HepG2 (cell line): ENCODE results near the gene EFHD2. TPM values are rescaled to one million over a fixed set of nuclear protein-coding genes. Genes with fewer than 3 reads are reported as not detected.

Experiments
- ATAC-seq: fragments of 200-7000 bp; cut with Tn5 transposase; 3 replicates; pipeline ENCODE4 v1.9.1; 2020; ENCODE audit warnings: mild to moderate bottlenecking, moderate library complexity
- BruUV-seq: library from RNA; stranded (reverse); fragments of 400-500 nt; replicated peaks from 2 replicates; lab custom pipeline; 2021; lab: Mats Ljungman, UMichigan
- CTCF ChIA-PET: fragments of 300-600 bp; formaldehyde crosslinking; extraction: SDS; loops from one replicate; lab custom pipeline; 2021; ENCODE audit warnings: low total read pairs, inconsistent platforms, low intra/inter-chr PET ratio; lab: Yijun Ruan, JAX
- POLR2A ChIA-PET: fragments of 350-600 bp; sonication (Branson Sonifier 250); formaldehyde crosslinking; loops from one replicate; lab custom pipeline; 2020; ENCODE audit warnings: antibody characterized with exemption, inconsistent platforms; lab: Yijun Ruan, JAX
- DNase-seq: peaks from one replicate; pipeline ENCODE4 v3.0.0-alpha.2; 2015; ENCODE audit warnings: low spot score
- FAIRE-seq: peaks from 3 replicates; lab custom pipeline; 2011; peaks lifted over from hg19 to GRCh38; lab: Jason Lieb, UNC
- H2AFZ ChIP-seq: one replicate; pipeline ENCODE4 v1.6.1; 2011; ENCODE audit warnings: low read length, inconsistent platforms
- H3K27ac ChIP-seq: fragments of 300-600 bp; 3 replicates; pipeline ENCODE4 v1.8.0; 2011; ENCODE audit warnings: mixed run types, mild to moderate bottlenecking, mixed read lengths, low read length, inconsistent platforms; ENCODE audit not compliant: insufficient read depth; ENCODE audit errors: extremely low read length
- H3K27me3 ChIP-seq, 2 experiments: fragments of 200-600 bp in 1 of 2; 2 replicates in 1 of 2; 3 replicates in 1 of 2; pipeline versions ENCODE4 v1.6.0 to v1.8.0; 2011; ENCODE audit warnings: low read length in 2 of 2, mild to moderate bottlenecking in 2 of 2, moderate library complexity in 2 of 2, inconsistent platforms in 1 of 2; ENCODE audit not compliant: insufficient read depth in 2 of 2, control insufficient read depth in 1 of 2
- H3K36me3 ChIP-seq, 2 experiments: fragments of 200-600 bp in 1 of 2; replicated peaks in 1 of 2; 2 replicates in 1 of 2; 3 replicates in 1 of 2; pipeline versions ENCODE4 v1.5.1 to v1.8.0; 2011; ENCODE audit warnings: low read length in 2 of 2, inconsistent platforms in 1 of 2; ENCODE audit not compliant: insufficient read depth in 2 of 2, control insufficient read depth in 1 of 2
- H3K4me1 ChIP-seq: 2 replicates; pipeline ENCODE4 v1.5.1; 2012; ENCODE audit warnings: low read length, inconsistent platforms; ENCODE audit not compliant: insufficient read depth
- H3K4me2 ChIP-seq: 2 replicates; pipeline ENCODE4 v1.6.0; 2011; ENCODE audit warnings: low read depth, low read length, inconsistent platforms
- H3K4me3 ChIP-seq, 3 experiments: fragments of 200-600 bp in 1 of 3; sonication (generic), shearing (Covaris generic) in 1 of 3; replicated peaks in 1 of 3; 2 replicates each; pipeline ENCODE4 v1.5.1; 2011 to 2016; ENCODE audit warnings: low read length in 3 of 3, inconsistent platforms in 2 of 3, low read depth in 2 of 3, mild to moderate bottlenecking in 2 of 3, control low read depth in 1 of 3, mixed read lengths in 1 of 3; ENCODE audit not compliant: insufficient read depth in 1 of 3
- H3K79me2 ChIP-seq: one replicate; pipeline ENCODE4 v1.6.1; 2011; ENCODE audit warnings: low read length, inconsistent platforms; ENCODE audit not compliant: insufficient read depth
- H3K9ac ChIP-seq: 2 replicates; pipeline ENCODE4 v1.6.0; 2011; ENCODE audit warnings: mild to moderate bottlenecking, low read depth, low read length, inconsistent platforms; ENCODE audit not compliant: insufficient read depth
- H3K9me3 ChIP-seq: 2 replicates; pipeline ENCODE4 v1.5.1; 2012; ENCODE audit warnings: mild to moderate bottlenecking, low read length
- H4K20me1 ChIP-seq: 2 replicates; pipeline ENCODE4 v1.6.0; 2011; ENCODE audit warnings: inconsistent platforms, mild to moderate bottlenecking, low read length, moderate library complexity; ENCODE audit not compliant: insufficient read depth
- HMG20B ChIP-seq: conservative IDR thresholded peaks from 2 replicates; pipeline ENCODE4 v1.6.1; 2016; ENCODE audit warnings: missing genetic modification reagents, missing compliant biosample characterization
- MAFF ChIP-seq: IDR thresholded peaks from 2 replicates; pipeline ENCODE4 v1.6.1; 2011; ENCODE audit warnings: low read depth, low read length, improper control_type of control experiment
- PRDM15 ChIP-seq: sonication (generic); formaldehyde crosslinking; IDR thresholded peaks from 2 replicates; pipeline ENCODE4 v1.4.0; 2020; ENCODE audit warnings: missing genetic modification reagents
- TCF7L2 ChIP-seq: IDR thresholded peaks from 2 replicates; pipeline ENCODE4 v1.6.1; 2011; ENCODE audit warnings: mild to moderate bottlenecking, low read depth, low read length, moderate library complexity
- USF2 ChIP-seq, 2 experiments: sonication (generic) in 1 of 2; formaldehyde crosslinking in 1 of 2; IDR thresholded peaks; 2 replicates each; pipeline versions ENCODE4 v1.5.1 to v1.6.1; 2011 to 2020; ENCODE audit warnings: borderline replicate concordance in 1 of 2, low read depth in 1 of 2, low read length in 1 of 2, mild to moderate bottlenecking in 1 of 2, missing genetic modification reagents in 1 of 2, moderate library complexity in 1 of 2
- ZNF333 ChIP-seq: sonication (generic); formaldehyde crosslinking; IDR thresholded peaks from 2 replicates; pipeline ENCODE4 v1.4.0; 2020; ENCODE audit warnings: mild to moderate bottlenecking, missing genetic modification reagents, borderline replicate concordance
- ZNF335 ChIP-seq: sonication (generic); formaldehyde crosslinking; IDR thresholded peaks from 2 replicates; pipeline ENCODE4 v1.4.0; 2020; ENCODE audit warnings: missing genetic modification reagents
- WGBS: methylation state at CpG from one replicate; pipeline ENCODE4 v1.1.6; 2017; ENCODE audit warnings: low lambda C conversion rate; 5-methylcytosine and 5-hydroxymethylcytosine counted together
- in situ Hi-C: cut with HindIII; loops from 2 replicates; pipeline ENCODE4 v1.10.0; 2017; ENCODE audit warnings: low pct_unique_long_range_greater_than_20kb; ENCODE audit not compliant: extremely low pct_ligation_motif_present
- intact Hi-C: fragments of 100-400 bp; cut with micrococcal nuclease; formaldehyde crosslinking; loops from one replicate; pipeline ENCODE4 v1.10.0; 2022; ENCODE audit not compliant: unreplicated experiment
- polyA plus RNA-seq, 8 experiments: library from polyadenylated mRNA; depleted of rRNA in 3 of 8; stranded (reverse) in 7 of 8; unstranded in 1 of 8; fragments of >200 nt; fragmentation: Illumina TruSeq in 4 of 8; extraction: Trizol in 4 of 8; gene quantifications; 2 replicates each; pipeline versions ENCODE4 v1.2.1 to v1.2.3, GENCODE V29; 2011 to 2016; ENCODE audit warnings: low read depth in 4 of 8, missing spikeins in 1 of 8, mixed read lengths in 1 of 8; ENCODE audit not compliant: insufficient read depth in 1 of 8
- total RNA-seq, 5 experiments: library from RNA; depleted of rRNA; stranded (reverse); fragments of >200 nt; fragmentation: Illumina TruSeq; extraction: Trizol; gene quantifications; 2 replicates each; pipeline ENCODE4 v1.2.3, GENCODE V29; 2016; ENCODE audit warnings: low read depth in 1 of 5

The EFHD2 gene
- total and polyA plus RNA-seq, 2 of the 13 experiments (the other 11 are each of a cell fraction or from before 2014, with no cell fraction given): 9.4 to 12.7 TPM

GRCh38 chr1:15382601-15383518 lies 26.8 kb upstream of the EFHD2 start:
- H3K4me1 ChIP-seq: peaks cover 14% of the 10 kb centered on the region
- H4K20me1 ChIP-seq: no peaks in the 10 kb centered on the region
- no peak overlapping the region for H3K9ac ChIP-seq
- DNase-seq: no peak
- TF ChIP-seq HMG20B (no peak), ZNF335 (no peak), TCF7L2 (no peak), PRDM15 (CRISPR knock-in tag) (no peak), USF2 (IDR thresholded peaks at IDR 0.05; ENCODE audit: low read depth, low read length) (no peak), USF2 (CRISPR knock-in tag; IDR thresholded peaks at IDR 0.05; ENCODE audit: borderline replicate concordance) (no peak), ZNF333 (CRISPR knock-in tag) (no peak), MAFF (no peak)
- TF ChIP-seq, all 625 proteins: peak for 0
- Histone ChIP-seq H3K9me3 (no peaks in the 10 kb centered on the region), H3K79me2 (no peaks in the 10 kb centered on the region), H2AFZ (no peak overlapping the region), H3K27me3 (peaks cover 5 to 75% of the 10 kb centered on the region in 2 experiments; a peak in 4 of 5 replicates), H3K4me2 (no peak overlapping the region), H3K4me3 (no peak overlapping the region), H3K36me3 (no peaks in the 10 kb centered on the region), H3K27ac (no peak overlapping the region)
- in situ Hi-C loops: no loop called here
- intact Hi-C loops: no loop called here
- ATAC-seq: no peak
- no TSS peak for BruUV-seq
- 56% methylated on average over 20 of the region's 26 CpGs for WGBS
- FAIRE-seq: no peak
- CTCF ChIA-PET: no interaction called here
- POLR2A ChIA-PET: no interaction called here
